Osteocyte (in vitro differentiated cells): Measurements from ENCODE around the gene EEPD1. TPM values are rescaled to one million over a fixed set of nuclear protein-coding genes. Genes with fewer than 3 reads are reported as not detected.

Experiments used
- DNase-seq: peaks from one replicate; pipeline ENCODE4 v3.0.0; 2021; ENCODE audit warnings: mixed read lengths; ENCODE audit not compliant: unreplicated experiment; ENCODE audit errors: extremely low spot score
- H3K27ac Mint-ChIP-seq: one replicate; pipeline ENCODE4 v1.8.0; 2021; ENCODE audit warnings: mild to moderate bottlenecking, mixed read lengths; ENCODE audit not compliant: unreplicated experiment
- H3K27me3 Mint-ChIP-seq: one replicate; pipeline ENCODE4 v1.8.0; 2021; ENCODE audit warnings: mixed read lengths; ENCODE audit not compliant: unreplicated experiment
- H3K36me3 Mint-ChIP-seq: one replicate; pipeline ENCODE4 v1.8.0; 2021; ENCODE audit warnings: mixed read lengths; ENCODE audit not compliant: unreplicated experiment
- H3K4me1 Mint-ChIP-seq: one replicate; pipeline ENCODE4 v1.8.0; 2021; ENCODE audit warnings: mixed read lengths; ENCODE audit not compliant: unreplicated experiment
- H3K4me3 Mint-ChIP-seq: one replicate; pipeline ENCODE4 v1.8.0; 2021; ENCODE audit warnings: mild to moderate bottlenecking, moderate library complexity, mixed read lengths; ENCODE audit not compliant: unreplicated experiment
- H3K9me3 Mint-ChIP-seq: one replicate; pipeline ENCODE4 v1.8.0; 2021; ENCODE audit warnings: mixed read lengths; ENCODE audit not compliant: unreplicated experiment
- total RNA-seq: library from RNA; stranded (reverse); gene quantifications from 2 replicates; pipeline ENCODE4 v1.2.1, GENCODE V29; 2021
- TF ChIP-seq, protein P1 (sequence below): fragments of 200-600 bp; sonication (generic); IDR thresholded peaks from 2 replicates; pipeline ENCODE4 v1.5.0; 2021; ENCODE audit warnings: antibody characterized with exemption, mild to moderate bottlenecking, moderate library complexity

The EEPD1 gene
- total RNA-seq, 1 donor from 2014 or later = 1.3 TPM

DNA sequence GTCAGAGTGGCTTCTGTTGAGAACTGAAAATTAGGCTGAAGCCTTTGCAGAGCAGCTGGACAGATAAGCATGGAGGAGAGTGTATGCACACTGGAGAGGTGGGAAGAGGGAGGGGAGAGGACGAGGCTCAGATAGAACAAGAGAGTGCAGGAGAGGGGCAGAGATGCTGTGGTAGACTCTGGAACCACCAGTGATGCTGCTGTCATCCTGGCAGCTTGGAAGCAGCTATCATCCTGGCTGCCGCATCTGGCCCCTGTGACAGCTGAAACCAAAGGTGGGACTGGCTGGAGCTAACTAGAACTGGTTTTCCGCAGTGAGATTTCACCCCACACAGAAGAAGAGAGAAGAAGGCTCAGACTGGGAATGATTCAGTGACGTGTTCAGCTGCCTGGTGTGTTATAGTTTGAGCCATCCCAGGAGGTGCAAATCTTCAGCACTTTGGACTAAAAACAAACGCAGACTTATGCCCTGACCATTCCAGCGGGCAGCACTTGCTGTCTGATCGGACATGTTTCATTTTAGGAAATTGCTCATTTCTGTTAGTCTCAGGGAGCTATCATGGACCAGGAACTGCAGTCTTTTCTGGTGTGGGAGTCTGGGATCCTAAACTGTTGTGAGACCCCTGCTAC is 38.4 kb downstream of the EEPD1 start:
- TF ChIP-seq, protein P1, sequence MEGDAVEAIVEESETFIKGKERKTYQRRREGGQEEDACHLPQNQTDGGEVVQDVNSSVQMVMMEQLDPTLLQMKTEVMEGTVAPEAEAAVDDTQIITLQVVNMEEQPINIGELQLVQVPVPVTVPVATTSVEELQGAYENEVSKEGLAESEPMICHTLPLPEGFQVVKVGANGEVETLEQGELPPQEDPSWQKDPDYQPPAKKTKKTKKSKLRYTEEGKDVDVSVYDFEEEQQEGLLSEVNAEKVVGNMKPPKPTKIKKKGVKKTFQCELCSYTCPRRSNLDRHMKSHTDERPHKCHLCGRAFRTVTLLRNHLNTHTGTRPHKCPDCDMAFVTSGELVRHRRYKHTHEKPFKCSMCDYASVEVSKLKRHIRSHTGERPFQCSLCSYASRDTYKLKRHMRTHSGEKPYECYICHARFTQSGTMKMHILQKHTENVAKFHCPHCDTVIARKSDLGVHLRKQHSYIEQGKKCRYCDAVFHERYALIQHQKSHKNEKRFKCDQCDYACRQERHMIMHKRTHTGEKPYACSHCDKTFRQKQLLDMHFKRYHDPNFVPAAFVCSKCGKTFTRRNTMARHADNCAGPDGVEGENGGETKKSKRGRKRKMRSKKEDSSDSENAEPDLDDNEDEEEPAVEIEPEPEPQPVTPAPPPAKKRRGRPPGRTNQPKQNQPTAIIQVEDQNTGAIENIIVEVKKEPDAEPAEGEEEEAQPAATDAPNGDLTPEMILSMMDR = no peak
- H3K9me3 Mint-ChIP-seq = no peaks in the 10 kb centered on the region
- H3K4me1 Mint-ChIP-seq = no peaks in the 10 kb centered on the region
- no peak overlapping the region for H3K4me3 Mint-ChIP-seq
- H3K27me3 Mint-ChIP-seq = peaks cover 3% of the 10 kb centered on the region
- no peak overlapping the region for H3K27ac Mint-ChIP-seq
- no peak for DNase-seq
- H3K36me3 Mint-ChIP-seq = no peaks in the 10 kb centered on the region

DNA sequence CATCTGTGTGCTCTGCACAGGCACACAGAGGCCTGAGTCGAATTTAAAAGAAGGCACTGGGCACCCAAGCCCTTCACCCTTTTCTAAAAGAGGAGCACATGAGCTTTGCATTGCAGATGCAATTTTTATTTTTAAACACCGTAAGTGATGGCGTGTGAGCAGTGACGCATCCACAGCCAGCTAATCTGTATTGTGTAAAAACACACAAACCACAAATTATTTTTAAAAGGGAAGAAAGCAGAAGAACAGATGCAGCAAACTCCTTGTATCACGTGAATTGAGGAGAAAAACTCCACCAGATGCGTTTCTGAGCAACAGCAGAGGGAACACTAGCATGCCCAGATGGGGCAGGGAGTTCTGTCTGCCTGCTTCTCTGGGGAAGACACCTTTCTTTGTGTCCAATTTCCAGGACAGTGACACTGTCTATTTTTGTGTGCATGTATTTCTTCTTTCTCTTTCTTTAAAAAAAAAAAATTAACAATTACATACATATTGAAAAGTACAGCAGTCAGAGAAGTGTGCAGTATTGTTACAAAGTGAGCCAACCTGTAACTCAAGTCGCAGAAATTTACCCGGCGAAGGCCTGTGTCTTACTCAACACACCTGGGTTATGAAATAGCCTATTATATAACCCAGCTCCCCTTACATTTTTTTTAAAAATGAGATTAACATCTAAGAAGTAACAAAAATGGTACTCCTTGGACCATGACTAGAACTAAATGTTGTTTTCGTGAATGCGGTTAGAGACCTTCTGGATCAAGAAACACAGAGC is 39.2 kb downstream of the EEPD1 start:
- H3K27me3 Mint-ChIP-seq = peaks cover 3% of the 10 kb centered on the region
- no peak for DNase-seq
- no peak overlapping the region for H3K4me3 Mint-ChIP-seq
- H3K9me3 Mint-ChIP-seq = no peaks in the 10 kb centered on the region
- no peak overlapping the region for H3K27ac Mint-ChIP-seq
- H3K4me1 Mint-ChIP-seq = no peaks in the 10 kb centered on the region
- no peaks in the 10 kb centered on the region for H3K36me3 Mint-ChIP-seq
- TF ChIP-seq, protein P1 = no peak

DNA sequence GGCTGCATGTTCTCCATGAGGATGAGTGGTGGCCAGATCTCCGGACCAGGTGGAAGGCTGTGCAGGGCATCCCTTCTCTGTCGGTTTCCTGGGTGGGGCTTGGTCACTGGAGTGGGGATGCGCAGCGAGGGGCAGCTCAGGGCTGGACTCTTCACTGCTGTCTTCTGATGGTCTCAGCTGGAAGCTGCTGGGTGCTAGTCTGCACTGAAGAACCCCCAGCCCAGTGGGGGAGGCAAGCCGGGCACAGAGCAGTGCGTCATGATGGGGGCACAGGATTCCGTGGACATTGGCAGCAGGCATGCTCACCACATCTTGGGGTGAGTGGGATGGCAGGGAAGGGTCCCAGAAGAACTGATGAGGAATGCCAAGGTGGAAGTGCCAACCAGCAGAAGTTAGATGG is 39.8 kb downstream of the EEPD1 start:
- H3K4me1 Mint-ChIP-seq = no peaks in the 10 kb centered on the region
- no peaks in the 10 kb centered on the region for H3K9me3 Mint-ChIP-seq
- TF ChIP-seq, protein P1 = no peak
- H3K27ac Mint-ChIP-seq = no peak overlapping the region
- H3K36me3 Mint-ChIP-seq = no peaks in the 10 kb centered on the region
- H3K27me3 Mint-ChIP-seq = peaks cover 3% of the 10 kb centered on the region
- H3K4me3 Mint-ChIP-seq = no peak overlapping the region
- no peak for DNase-seq

DNA sequence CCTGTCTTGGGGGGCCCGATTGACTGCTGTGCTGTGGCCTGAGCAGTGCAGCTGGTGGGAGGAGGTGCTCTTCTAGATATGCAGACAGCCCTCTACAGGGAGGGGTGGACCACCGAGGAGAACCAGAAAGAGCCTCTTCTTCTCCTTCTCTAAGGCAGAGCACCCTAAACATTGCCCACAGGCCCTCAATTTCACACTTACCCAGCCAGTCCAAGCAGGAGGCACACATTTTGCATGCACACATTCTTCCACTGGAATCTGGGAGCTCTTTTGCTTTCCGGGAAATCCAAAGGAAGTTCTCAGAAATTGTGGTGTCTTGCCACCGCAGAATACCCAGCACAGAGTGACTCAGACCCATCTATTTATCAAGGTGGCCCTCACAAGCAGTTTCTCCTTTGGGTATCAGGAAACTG is 45.8 kb downstream of the EEPD1 start:
- H3K4me1 Mint-ChIP-seq = peaks cover 2% of the 10 kb centered on the region
- H3K27ac Mint-ChIP-seq = no peak overlapping the region
- no peak overlapping the region for H3K4me3 Mint-ChIP-seq
- H3K9me3 Mint-ChIP-seq = no peaks in the 10 kb centered on the region
- DNase-seq = no peak
- peaks cover 10% of the 10 kb centered on the region for H3K27me3 Mint-ChIP-seq
- H3K36me3 Mint-ChIP-seq = no peaks in the 10 kb centered on the region
- TF ChIP-seq, protein P1 = no peak

DNA sequence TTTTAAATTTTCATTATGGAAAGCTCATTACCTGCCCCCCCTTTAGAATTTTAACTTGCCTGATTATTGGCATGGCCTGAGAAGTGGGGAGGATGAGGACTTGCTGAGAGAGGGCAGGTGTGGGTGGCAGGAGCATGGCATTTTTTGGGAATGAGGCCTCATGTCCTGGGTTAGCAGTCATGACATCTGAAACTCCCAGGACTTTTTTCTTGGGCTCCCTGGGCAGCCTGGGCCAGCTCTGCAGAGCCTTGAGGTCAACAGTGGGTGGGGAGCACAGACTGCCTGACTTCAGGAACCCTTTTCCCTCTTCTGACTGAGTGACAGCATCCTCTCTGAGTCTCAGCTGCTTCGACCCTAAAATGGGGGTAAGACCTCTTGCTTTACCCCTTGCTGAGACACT is 46.3 kb downstream of the EEPD1 start:
- Mint-ChIP-seq H3K36me3 (no peaks in the 10 kb centered on the region), H3K9me3 (no peaks in the 10 kb centered on the region), H3K4me1 (peaks cover 2% of the 10 kb centered on the region), H3K27me3 (peaks cover 10% of the 10 kb centered on the region), H3K27ac (no peak overlapping the region), H3K4me3 (no peak overlapping the region)
- TF ChIP-seq, protein P1 = no peak
- no peak for DNase-seq
